Smooth muscle cell (in vitro differentiated cells): Measurements from ENCODE around the gene CPEB4. TPM values are rescaled to one million over a fixed set of nuclear protein-coding genes. Genes with fewer than 3 reads are reported as not detected.

ENCODE experiments used
- DNase-seq: peaks from one replicate; lab custom pipeline; 2025; ENCODE audit not compliant: unreplicated experiment; lab: John Stamatoyannopoulos, UW
- H2AFZ ChIP-seq: fragments of 200-600 bp; sonication (generic); 2 replicates; pipeline ENCODE4 v1.6.0; 2016; ENCODE audit warnings: antibody characterized with exemption, low read depth, mild to moderate bottlenecking
- H3F3A ChIP-seq: fragments of 200-600 bp; sonication (generic); 2 replicates; pipeline ENCODE4 v1.6.0; 2017; ENCODE audit warnings: antibody characterized with exemption, low read depth
- H3K27ac ChIP-seq: fragments of 200-600 bp; sonication (generic); 2 replicates; pipeline ENCODE4 v1.5.1; 2016; ENCODE audit warnings: low read depth, mild to moderate bottlenecking
- H3K27me3 ChIP-seq: fragments of 200-600 bp; sonication (generic); 2 replicates; pipeline ENCODE4 v1.6.1; 2016; ENCODE audit warnings: low read depth, mild to moderate bottlenecking
- H3K36me3 ChIP-seq: fragments of 200-600 bp; sonication (generic); 2 replicates; pipeline ENCODE4 v1.5.1; 2016; ENCODE audit warnings: low read depth
- H3K4me1 ChIP-seq: fragments of 200-600 bp; sonication (generic); 2 replicates; pipeline ENCODE4 v1.5.1; 2016; ENCODE audit warnings: low read depth
- H3K4me2 ChIP-seq: fragments of 200-600 bp; sonication (generic); 2 replicates; pipeline ENCODE4 v1.6.0; 2016; ENCODE audit warnings: mild to moderate bottlenecking
- H3K4me3 ChIP-seq: fragments of 200-600 bp; sonication (generic); 2 replicates; pipeline ENCODE4 v1.5.1; 2016; ENCODE audit warnings: mild to moderate bottlenecking
- H3K79me2 ChIP-seq: fragments of 200-600 bp; sonication (generic); 2 replicates; pipeline ENCODE4 v1.6.0; 2016; ENCODE audit warnings: low read depth, mild to moderate bottlenecking
- H3K9ac ChIP-seq: fragments of 200-600 bp; sonication (generic); 2 replicates; pipeline ENCODE4 v1.6.0; 2016; ENCODE audit warnings: low read depth
- H3K9me3 ChIP-seq: fragments of 200-600 bp; sonication (generic); replicated peaks from 2 replicates; pipeline ENCODE4 v1.5.1; 2016; ENCODE audit warnings: low read depth
- H4K20me1 ChIP-seq: fragments of 200-600 bp; sonication (generic); 2 replicates; pipeline ENCODE4 v1.6.0; 2016; ENCODE audit warnings: low read depth
- CTCF ChIP-seq: fragments of 200-600 bp; sonication (generic); IDR thresholded peaks from 2 replicates; pipeline ENCODE4 v1.5.1; 2017; ENCODE audit warnings: borderline replicate concordance, mild to moderate bottlenecking, antibody characterized with exemption; ENCODE audit not compliant: insufficient read depth, poor library complexity, severe bottlenecking
- WGBS: methylation state at CpG from one replicate; pipeline ENCODE4 v1.1.7; 2016; ENCODE audit warnings: low lambda C conversion rate; 5-methylcytosine and 5-hydroxymethylcytosine counted together
- polyA plus RNA-seq: library from polyadenylated mRNA; unstranded; fragments of >200 nt; fragmentation: Nextera tagmentation; extraction: Ambion mirVana; gene quantifications from 2 replicates; pipeline ENCODE4 v1.2.1, GENCODE V29; 2016
- total RNA-seq: library from RNA; depleted of rRNA; stranded (reverse); fragments of >200 nt; gene quantifications from 2 replicates; pipeline ENCODE4 v1.2.3, GENCODE V29; 2014

Gene CPEB4
- total and polyA plus RNA-seq, 2 experiments from 2014 or later, result 5.1 to 38.5 TPM

DNA sequence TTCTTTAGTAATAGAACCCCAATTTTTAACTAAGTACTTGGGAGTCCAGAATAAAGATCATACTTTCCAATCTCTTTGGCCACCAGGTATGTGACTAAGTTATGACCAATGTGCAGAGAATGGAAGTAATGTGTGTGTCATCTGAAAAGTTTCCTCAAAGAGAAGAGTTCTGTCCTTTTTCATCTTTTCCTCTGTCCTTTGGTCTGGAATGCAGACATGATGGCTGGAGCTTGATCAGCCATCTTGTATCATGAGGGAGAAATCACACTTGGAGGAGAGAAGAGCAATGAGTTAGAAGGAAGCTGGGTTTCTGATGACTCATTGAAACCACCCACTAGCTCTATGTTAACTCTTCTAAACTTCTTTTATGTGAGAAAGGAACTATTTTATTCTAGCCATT lies 5.5 kb upstream of the CPEB4 start:
- DNase-seq, result no peak
- no peaks in the 10 kb centered on the region for H4K20me1 ChIP-seq
- H3K79me2 ChIP-seq, result no peaks in the 10 kb centered on the region
- no peak overlapping the region for H3K9ac ChIP-seq
- H3K9me3 ChIP-seq, result no peaks in the 10 kb centered on the region
- no peaks in the 10 kb centered on the region for H3F3A ChIP-seq
- H3K4me3 ChIP-seq, result no peak overlapping the region
- H3K4me2 ChIP-seq, result no peak overlapping the region
- no peaks in the 10 kb centered on the region for H3K27me3 ChIP-seq
- no peak overlapping the region for H2AFZ ChIP-seq
- TF ChIP-seq CTCF, result no peak
- no peaks in the 10 kb centered on the region for H3K4me1 ChIP-seq
- H3K36me3 ChIP-seq, result no peaks in the 10 kb centered on the region
- no peak overlapping the region for H3K27ac ChIP-seq

DNA sequence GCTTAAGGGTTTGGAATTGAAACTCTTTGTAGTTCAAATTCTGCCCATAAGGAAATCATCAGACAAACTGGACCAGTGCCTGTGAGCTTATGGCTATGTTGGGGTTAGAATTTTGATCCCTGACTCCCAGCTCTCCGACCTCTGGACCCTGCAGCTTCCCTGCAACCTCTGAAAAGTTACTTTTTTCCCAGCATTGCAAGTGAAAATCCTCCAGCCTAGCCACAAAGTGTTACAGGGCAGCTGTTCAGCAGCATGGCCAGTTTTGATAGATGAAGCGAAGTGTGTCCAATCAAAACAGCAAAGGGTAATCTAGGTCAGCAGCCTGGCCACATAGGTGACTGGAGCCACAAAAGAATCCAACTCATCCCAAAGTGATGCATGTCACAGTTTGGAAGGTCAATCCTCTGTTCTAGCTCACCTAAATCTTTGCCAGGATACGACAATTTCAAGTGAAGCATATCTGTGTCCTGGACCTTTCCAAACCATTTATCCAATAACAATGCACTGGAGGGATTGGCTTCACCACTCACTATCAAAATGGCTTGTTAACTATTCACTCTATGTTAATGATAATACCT lies 4.7 kb upstream of the CPEB4 start:
- TF ChIP-seq CTCF, result no peak
- Histone ChIP-seq H3F3A (no peaks in the 10 kb centered on the region), H3K36me3 (no peaks in the 10 kb centered on the region), H3K4me1 (no peaks in the 10 kb centered on the region), H3K27ac (no peak overlapping the region), H3K9me3 (no peaks in the 10 kb centered on the region), H3K4me2 (no peak overlapping the region), H4K20me1 (no peaks in the 10 kb centered on the region), H3K79me2 (peaks cover 2% of the 10 kb centered on the region), H3K9ac (no peak overlapping the region), H3K27me3 (no peaks in the 10 kb centered on the region), H3K4me3 (no peak overlapping the region), H2AFZ (no peak overlapping the region)
- 98% methylated on average over 3 of the region's 3 CpGs for WGBS
- DNase-seq, result no peak

- H3K27ac ChIP-seq, result no peak overlapping the region
- H3K4me2 ChIP-seq, result no peak overlapping the region
- H3K4me3 ChIP-seq, result no peak overlapping the region
- H4K20me1 ChIP-seq, result peaks cover 3% of the 10 kb centered on the region
- peaks cover 6% of the 10 kb centered on the region for H3K4me1 ChIP-seq
- H2AFZ ChIP-seq, result no peak overlapping the region
- H3K9ac ChIP-seq, result no peak overlapping the region
- WGBS, result 82% methylated on average over 2 of the region's 2 CpGs
- H3K79me2 ChIP-seq, result peaks cover 13% of the 10 kb centered on the region
- no peak for TF ChIP-seq CTCF
- no peak for DNase-seq
- no peaks in the 10 kb centered on the region for H3F3A ChIP-seq
- no peaks in the 10 kb centered on the region for H3K36me3 ChIP-seq
- no peaks in the 10 kb centered on the region for H3K27me3 ChIP-seq
- H3K9me3 ChIP-seq, result no peaks in the 10 kb centered on the region
These were observed 3.6 kb upstream of the CPEB4 start for GRCh38 chr5:173884402-173885053.

GRCh38 chr5:173885054-173885443 lies 3.1 kb upstream of the CPEB4 start:
- Histone ChIP-seq H3K4me3 (no peak overlapping the region), H3K79me2 (peaks cover 19% of the 10 kb centered on the region), H3K9me3 (no peaks in the 10 kb centered on the region), H3K4me1 (peaks cover 11% of the 10 kb centered on the region), H3K27ac (no peak overlapping the region), H3K9ac (no peak overlapping the region), H3K36me3 (no peaks in the 10 kb centered on the region), H3K27me3 (no peaks in the 10 kb centered on the region), H2AFZ (no peak overlapping the region), H3K4me2 (no peak overlapping the region), H4K20me1 (peaks cover 9% of the 10 kb centered on the region), H3F3A (no peaks in the 10 kb centered on the region)
- no peak for TF ChIP-seq CTCF
- DNase-seq, result no peak
- 100% methylated on average over 1 of the region's 1 CpG for WGBS
